SK-N-SH (cell line): ENCODE results near the gene MICAL1. TPM values are rescaled to one million over a fixed set of nuclear protein-coding genes. Genes with fewer than 3 reads are reported as not detected.

Source experiments
- CTCF ChIA-PET: fragments of 300-600, 350-600 bp; formaldehyde crosslinking; extraction: SDS; loops from one replicate; lab custom pipeline; 2021; lab: Yijun Ruan, JAX
- POLR2A ChIA-PET: fragments of 350-600 bp; sonication (Branson Sonifier 250); formaldehyde crosslinking; extraction: SDS; loops from one replicate; lab custom pipeline; 2020; ENCODE audit warnings: antibody characterized with exemption, inconsistent platforms; lab: Yijun Ruan, JAX
- DNase-seq: peaks from one replicate; pipeline ENCODE4 v3.0.0; 2012
- H2AFZ ChIP-seq: fragments of 200-600 bp; sonication (generic); 2 replicates; pipeline ENCODE4 v1.8.1; 2016; ENCODE audit warnings: antibody characterized with exemption, mild to moderate bottlenecking, low read depth
- H3F3A ChIP-seq: fragments of 200-600 bp; sonication (generic); replicated peaks from 2 replicates; pipeline ENCODE3; 2016; ENCODE audit warnings: antibody characterized with exemption, mild to moderate bottlenecking; ENCODE audit not compliant: insufficient read depth
- H3K27ac ChIP-seq, 2 experiments: fragments of 200-500 bp in 1 of 2; fragments of 200-600 bp in 1 of 2; sonication (Bioruptor generic) in 1 of 2; sonication (generic), shearing (Covaris generic) in 1 of 2; 2 replicates each; pipeline versions ENCODE4 v1.5.1 to v1.6.1; 2014 to 2016; ENCODE audit warnings: low read depth in 2 of 2, inconsistent platforms in 1 of 2, low read length in 1 of 2, mild to moderate bottlenecking in 1 of 2, mixed read lengths in 1 of 2
- H3K27me3 ChIP-seq: fragments of 200-600 bp; sonication (generic), shearing (Covaris generic); 2 replicates; pipeline ENCODE4 v1.6.1; 2016; ENCODE audit warnings: mixed run types; ENCODE audit not compliant: insufficient read depth
- H3K36me3 ChIP-seq, 2 experiments: fragments of 200-500 bp in 1 of 2; fragments of 200-600 bp in 1 of 2; sonication (Bioruptor generic) in 1 of 2; sonication (generic) in 1 of 2; replicated peaks in 1 of 2; 2 replicates each; pipeline versions ENCODE3 to v1.5.1; 2014 to 2016; ENCODE audit warnings: low read length in 1 of 2, mild to moderate bottlenecking in 1 of 2; ENCODE audit not compliant: insufficient read depth in 2 of 2, control insufficient read depth in 1 of 2
- H3K4me1 ChIP-seq, 2 experiments: fragments of 200-500 bp in 1 of 2; fragments of 200-600 bp in 1 of 2; sonication (Bioruptor generic) in 1 of 2; sonication (generic), shearing (Covaris generic) in 1 of 2; 2 replicates each; pipeline versions ENCODE4 v1.5.1 to v1.6.1; 2014 to 2016; ENCODE audit warnings: low read depth in 1 of 2, low read length in 1 of 2, mixed run types in 1 of 2; ENCODE audit not compliant: insufficient read depth in 2 of 2, control insufficient read depth in 1 of 2
- H3K4me2 ChIP-seq: fragments of 200-600 bp; sonication (generic), shearing (Covaris generic); 2 replicates; pipeline ENCODE4 v1.6.1; 2017; ENCODE audit warnings: mixed run types
- H3K4me3 ChIP-seq, 2 experiments: fragments of 200-500 bp in 1 of 2; fragments of 200-600 bp in 1 of 2; sonication (Bioruptor generic) in 1 of 2; sonication (generic), shearing (Covaris generic) in 1 of 2; 2 replicates each; pipeline versions ENCODE4 v1.5.1 to v1.8.1; 2014 to 2016; ENCODE audit warnings: low read depth in 2 of 2, inconsistent platforms in 1 of 2, low read length in 1 of 2, mild to moderate bottlenecking in 1 of 2, mixed read lengths in 1 of 2, moderate library complexity in 1 of 2
- H3K79me2 ChIP-seq: fragments of 200-600 bp; sonication (generic); 2 replicates; pipeline ENCODE4 v1.8.1; 2017; ENCODE audit warnings: mild to moderate bottlenecking; ENCODE audit not compliant: insufficient read depth
- H3K9ac ChIP-seq: fragments of 200-600 bp; sonication (generic); 2 replicates; pipeline ENCODE4 v1.6.1; 2017; ENCODE audit warnings: mixed run types
- H3K9me2 ChIP-seq: fragments of 200-600 bp; sonication (generic); 2 replicates; pipeline ENCODE4 v1.6.1; 2017; ENCODE audit warnings: mixed run types
- H3K9me3 ChIP-seq: fragments of 200-600 bp; sonication (generic); 2 replicates; pipeline ENCODE4 v1.6.1; 2017; ENCODE audit warnings: mixed run types, mild to moderate bottlenecking, moderate library complexity
- H4K20me1 ChIP-seq: fragments of 200-600 bp; sonication (generic); 2 replicates; pipeline ENCODE4 v1.6.1; 2017; ENCODE audit warnings: mild to moderate bottlenecking, mixed run types; ENCODE audit not compliant: insufficient read depth
- CHD2 ChIP-seq: fragments of 150-350 bp; IDR thresholded peaks from 2 replicates; pipeline ENCODE4 v1.6.1; 2018; ENCODE audit warnings: low read length; ENCODE audit not compliant: partially characterized antibody
- ELF1 ChIP-seq: IDR thresholded peaks from 2 replicates; pipeline ENCODE4 v1.4.0; 2012
- EP300 ChIP-seq, 2 experiments: IDR thresholded peaks; 2 replicates each; pipeline versions ENCODE4 v1.4.0 to v1.6.1; 2012; ENCODE audit warnings: borderline replicate concordance in 1 of 2, low read depth in 1 of 2, low read length in 1 of 2
- EZH2phosphoT487 ChIP-seq: fragments of 200-600 bp; sonication (generic); IDR thresholded peaks from 2 replicates; pipeline ENCODE4 v1.6.1; 2017; ENCODE audit warnings: low read depth, mixed run types, mild to moderate bottlenecking, antibody characterized with exemption, moderate library complexity, borderline replicate concordance
- FOSL2 ChIP-seq: IDR thresholded peaks from 2 replicates; pipeline ENCODE4 v1.4.0; 2012; ENCODE audit warnings: low read depth, mild to moderate bottlenecking, moderate library complexity, borderline replicate concordance
- GABPA ChIP-seq: IDR thresholded peaks from 2 replicates; pipeline ENCODE4 v1.4.0; 2012; ENCODE audit warnings: low read depth, mild to moderate bottlenecking
- GATA2 ChIP-seq: sonication (generic); formaldehyde crosslinking; IDR thresholded peaks from 2 replicates; pipeline ENCODE4 v1.5.0; 2020; ENCODE audit warnings: mild to moderate bottlenecking, missing genetic modification reagents
- IRF3 ChIP-seq: fragments of 150-350 bp; IDR thresholded peaks from 2 replicates; pipeline ENCODE4 v1.6.1; 2016; ENCODE audit warnings: mild to moderate bottlenecking, low read depth, low read length
- MAX ChIP-seq: IDR thresholded peaks from 2 replicates; pipeline ENCODE4 v1.4.0; 2012; ENCODE audit warnings: low read depth
- MEF2A ChIP-seq: IDR thresholded peaks from 2 replicates; pipeline ENCODE4 v1.4.0; 2012; ENCODE audit warnings: low read depth, borderline replicate concordance
- MXI1 ChIP-seq: IDR thresholded peaks from 2 replicates; pipeline ENCODE4 v1.6.1; 2012; ENCODE audit warnings: mild to moderate bottlenecking, low read depth, low read length, improper control_type of control experiment
- NFIC ChIP-seq: IDR thresholded peaks from 2 replicates; pipeline ENCODE4 v1.4.0; 2012; ENCODE audit warnings: borderline replicate concordance
- NRF1 ChIP-seq: IDR thresholded peaks from 2 replicates; pipeline ENCODE4 v1.6.1; 2012; ENCODE audit warnings: low read depth, mild to moderate bottlenecking, low read length
- PBX3 ChIP-seq: IDR thresholded peaks from 2 replicates; pipeline ENCODE4; 2012
- POLR2AphosphoS5 ChIP-seq: IDR thresholded peaks from 2 replicates; pipeline ENCODE4 v1.6.1; 2012; ENCODE audit warnings: low read depth, low read length
- RAD21 ChIP-seq: IDR thresholded peaks from 2 replicates; pipeline ENCODE4 v1.6.1; 2012; ENCODE audit warnings: mild to moderate bottlenecking, low read length
- RXRA ChIP-seq: IDR thresholded peaks from 2 replicates; pipeline ENCODE4 v1.4.0; 2012; ENCODE audit warnings: low read depth, mild to moderate bottlenecking, borderline replicate concordance
- SIN3A ChIP-seq: IDR thresholded peaks from 2 replicates; pipeline ENCODE4 v1.6.1; 2012; ENCODE audit warnings: low read depth, mild to moderate bottlenecking, low read length, moderate library complexity, borderline replicate concordance
- SMC3 ChIP-seq: IDR thresholded peaks from 2 replicates; pipeline ENCODE4 v1.6.1; 2012; ENCODE audit warnings: low read depth, low read length, improper control_type of control experiment
- TAF1 ChIP-seq: IDR thresholded peaks from 2 replicates; pipeline ENCODE4 v1.6.1; 2012; ENCODE audit warnings: low read depth, mild to moderate bottlenecking, low read length, moderate library complexity, borderline replicate concordance
- TCF12 ChIP-seq: IDR thresholded peaks from 2 replicates; pipeline ENCODE4 v1.4.0; 2012
- USF1 ChIP-seq: IDR thresholded peaks from 2 replicates; pipeline ENCODE4 v1.4.0; 2012; ENCODE audit warnings: low read depth, borderline replicate concordance
- USF2 ChIP-seq: fragments of 150-350 bp; IDR thresholded peaks from 2 replicates; pipeline ENCODE4 v1.6.1; 2017; ENCODE audit warnings: antibody characterized with exemption, low read length, low read depth, borderline replicate concordance
- YY1 ChIP-seq: IDR thresholded peaks from 2 replicates; pipeline ENCODE4 v1.4.0; 2012; ENCODE audit warnings: low read depth, mild to moderate bottlenecking
- WGBS: methylation state at CpG from one replicate; pipeline ENCODE4 v1.1.6; 2017; ENCODE audit warnings: low lambda C conversion rate; 5-methylcytosine and 5-hydroxymethylcytosine counted together
- polyA plus RNA-seq, 3 experiments: library from polyadenylated mRNA; depleted of rRNA; stranded (reverse); fragments of >200 nt; gene quantifications; 2 replicates each; pipeline ENCODE4 v1.2.3, GENCODE V29; 2012

Gene MICAL1
- polyA plus RNA-seq, 1 of the 3 experiments (the other 2 are of a cell fraction) = 45.6 TPM

GRCh38 chr6:109417646-109418045 is 37.9 kb downstream of the MICAL1 start (continued):
- TF ChIP-seq USF1 (no peak), NRF1 (no peak), NFIC (no peak), SMC3 (no peak), ELF1 (no peak), RAD21 (no peak)

- Histone ChIP-seq H3K36me3 (no peaks in the 10 kb centered on the region), H3K79me2 (no peaks in the 10 kb centered on the region), H3K4me1 (no peaks in the 10 kb centered on the region), H3F3A (no peaks in the 10 kb centered on the region), H3K9me2 (no peaks in the 10 kb centered on the region), H4K20me1 (no peaks in the 10 kb centered on the region), H3K27me3 (no peaks in the 10 kb centered on the region), H3K9me3 (no peaks in the 10 kb centered on the region), H3K27ac (no peak overlapping the region), H3K4me3 (no peak overlapping the region), H3K4me2 (no peak overlapping the region), H2AFZ (no peak overlapping the region), H3K9ac (no peak overlapping the region)
- DNase-seq = no peak
- 78% methylated on average over 2 of the region's 2 CpGs for WGBS
- POLR2A ChIA-PET = no interaction called here
- CTCF ChIA-PET = interaction anchor here (1.0 kb wide), 1 partner anchor 17 kb away, joined by 3 read pairs; no protein-coding TSS in a partner anchor
- TF ChIP-seq NFIC (no peak), CHD2 (no peak), IRF3 (no peak), MAX (no peak), EZH2phosphoT487 (no peak), RXRA (no peak), TCF12 (no peak), YY1 (no peak), MXI1 (no peak), FOSL2 (no peak), GABPA (no peak), POLR2AphosphoS5 (no peak), USF2 (no peak), GATA2 (CRISPR knock-in tag) (no peak), EP300 (IDR thresholded peaks at IDR 0.05; ENCODE audit: borderline replicate concordance in 1 of 2, low read depth in 1 of 2, low read length in 1 of 2) (no peak), SIN3A (no peak), USF1 (no peak), PBX3 (no peak), MEF2A (no peak), TAF1 (no peak)
These were observed 44.5 kb downstream of the MICAL1 start for GRCh38 chr6:109411034-109411433.
